ENCODE results near the gene FAM193B.

DNA sequence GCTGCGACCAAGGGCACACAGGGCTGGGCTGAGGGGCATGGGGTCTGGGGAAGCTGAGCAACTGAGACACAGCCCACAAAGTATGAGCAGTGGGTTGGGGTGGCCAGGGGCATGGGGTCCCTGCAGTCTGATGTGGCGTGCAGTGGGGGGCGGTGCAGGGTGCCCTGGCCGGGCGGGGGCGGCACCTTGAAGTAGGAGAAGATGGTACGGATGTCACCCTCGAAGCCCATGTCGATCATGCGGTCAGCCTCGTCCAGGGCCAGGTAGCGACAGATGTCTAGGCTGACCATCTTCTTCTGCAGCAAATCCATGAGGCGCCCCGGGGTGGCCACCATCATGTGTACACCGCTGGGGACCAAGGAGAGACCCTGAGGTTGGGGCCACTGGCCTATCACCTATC, 40.9 kb downstream of the FAM193B start:
- TF ChIP-seq, protein P1, sequence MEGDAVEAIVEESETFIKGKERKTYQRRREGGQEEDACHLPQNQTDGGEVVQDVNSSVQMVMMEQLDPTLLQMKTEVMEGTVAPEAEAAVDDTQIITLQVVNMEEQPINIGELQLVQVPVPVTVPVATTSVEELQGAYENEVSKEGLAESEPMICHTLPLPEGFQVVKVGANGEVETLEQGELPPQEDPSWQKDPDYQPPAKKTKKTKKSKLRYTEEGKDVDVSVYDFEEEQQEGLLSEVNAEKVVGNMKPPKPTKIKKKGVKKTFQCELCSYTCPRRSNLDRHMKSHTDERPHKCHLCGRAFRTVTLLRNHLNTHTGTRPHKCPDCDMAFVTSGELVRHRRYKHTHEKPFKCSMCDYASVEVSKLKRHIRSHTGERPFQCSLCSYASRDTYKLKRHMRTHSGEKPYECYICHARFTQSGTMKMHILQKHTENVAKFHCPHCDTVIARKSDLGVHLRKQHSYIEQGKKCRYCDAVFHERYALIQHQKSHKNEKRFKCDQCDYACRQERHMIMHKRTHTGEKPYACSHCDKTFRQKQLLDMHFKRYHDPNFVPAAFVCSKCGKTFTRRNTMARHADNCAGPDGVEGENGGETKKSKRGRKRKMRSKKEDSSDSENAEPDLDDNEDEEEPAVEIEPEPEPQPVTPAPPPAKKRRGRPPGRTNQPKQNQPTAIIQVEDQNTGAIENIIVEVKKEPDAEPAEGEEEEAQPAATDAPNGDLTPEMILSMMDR (IDR thresholded peaks at IDR 0.05), result no peak
- no peak for TF ChIP-seq POLR2AphosphoS5 (IDR thresholded peaks at IDR 0.05; ENCODE audit: low read depth, low read length)

Data from Panc1 (cell line).